ENCODE data around the gene CCDC177.

The CCDC177 gene

DNA sequence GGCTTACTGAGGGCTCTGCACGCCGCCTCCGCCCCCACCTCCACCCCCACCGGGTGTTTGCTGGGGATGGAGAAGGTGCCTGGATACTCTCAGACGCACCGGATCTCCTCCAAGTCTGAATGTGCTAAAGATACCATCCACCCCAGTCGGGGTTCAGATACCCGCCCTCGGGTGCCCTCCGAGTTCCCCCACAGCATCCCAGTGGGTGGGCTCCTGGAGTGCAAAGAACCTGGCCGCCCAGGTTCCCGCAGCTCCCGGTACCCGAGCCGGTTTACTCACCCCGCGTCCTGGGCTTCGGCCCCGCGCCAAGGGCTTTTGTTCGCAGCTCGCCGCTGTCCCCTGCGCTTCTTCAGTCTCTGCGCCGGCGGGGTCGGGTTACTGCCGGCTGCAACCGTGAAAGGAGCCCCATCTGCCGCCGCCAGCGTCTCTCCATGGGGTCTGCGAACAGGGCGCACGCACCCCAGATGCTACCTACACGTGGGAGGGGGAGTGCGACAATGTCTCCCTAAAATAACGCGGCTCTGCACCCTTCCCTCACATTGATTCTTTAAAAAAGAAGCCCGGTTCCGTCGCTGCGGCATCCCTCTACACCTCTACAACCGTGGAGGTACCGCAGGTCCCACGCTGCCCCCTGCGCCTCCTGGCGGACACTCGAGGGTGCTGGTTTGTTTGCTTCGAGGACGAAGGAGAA is at the start of gene CCDC177:
TSS of gene CCDC177 (minus strand) at position 609 of the 691 bp plus-strand sequence. CDS start 1,249 bp downstream, outside the sequence.
- DNase-seq = peak; percentile 68 to 70

DNA sequence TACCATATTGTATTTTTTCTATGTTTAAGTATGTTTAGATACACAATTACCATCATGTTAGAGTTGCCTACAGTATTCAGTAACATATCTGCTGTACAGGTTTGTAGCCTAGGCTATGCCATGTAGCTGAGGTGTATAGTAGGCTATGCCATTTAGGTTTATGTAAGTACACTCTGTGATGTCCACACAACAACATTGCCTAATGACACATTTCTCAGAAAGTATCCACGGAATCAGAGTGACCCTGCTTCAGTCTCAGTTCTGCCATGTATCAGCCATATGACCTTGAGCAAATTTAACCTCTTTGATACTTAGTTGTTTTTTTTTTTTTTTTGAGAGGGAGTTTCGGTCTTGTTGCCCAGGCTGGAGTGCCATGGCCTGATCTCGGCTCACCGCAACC is 49.5 kb upstream of the CCDC177 start:
- no peak for DNase-seq

DNA sequence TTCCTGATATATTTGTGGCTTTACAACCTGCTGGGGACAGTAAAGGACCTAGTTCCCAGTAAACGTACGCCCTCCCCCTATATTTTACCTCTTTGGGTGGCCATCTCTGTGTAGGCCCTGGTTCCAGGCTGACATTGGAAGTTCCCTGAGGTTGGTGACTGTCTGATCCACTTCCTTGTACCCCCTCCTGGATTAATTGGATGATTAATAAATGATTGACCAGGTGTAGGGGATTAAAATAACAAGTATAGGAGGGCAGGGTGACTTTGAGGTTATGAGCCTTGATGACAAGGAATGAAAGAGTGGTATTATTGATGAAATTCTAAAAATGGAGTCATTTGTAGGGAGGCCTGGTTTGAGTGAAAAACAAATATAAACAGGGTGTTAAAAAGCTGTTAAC is 46.3 kb upstream of the CCDC177 start:
- no peak for DNase-seq

DNA sequence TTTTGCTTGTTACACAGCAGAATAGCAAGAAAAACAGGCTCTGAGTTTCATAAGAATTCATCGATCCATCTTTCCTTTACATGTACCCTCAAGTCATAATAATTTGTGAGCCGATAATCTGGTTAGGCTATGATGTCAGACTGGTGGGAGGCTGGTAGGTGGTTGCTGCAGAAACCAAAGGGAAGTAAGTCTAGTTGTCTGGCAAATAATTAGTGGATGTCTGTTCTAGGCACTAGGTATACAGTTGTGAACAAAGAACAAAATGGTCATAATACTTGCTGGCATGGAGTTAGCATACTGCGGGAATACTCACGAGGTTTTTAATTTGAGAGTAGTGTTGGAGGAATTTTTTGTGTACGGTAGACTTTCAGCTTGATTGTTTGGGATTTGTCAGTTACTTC is 45.5 kb upstream of the CCDC177 start:
- peak in 1 of 2 donors; percentile 30 for DNase-seq

DNA sequence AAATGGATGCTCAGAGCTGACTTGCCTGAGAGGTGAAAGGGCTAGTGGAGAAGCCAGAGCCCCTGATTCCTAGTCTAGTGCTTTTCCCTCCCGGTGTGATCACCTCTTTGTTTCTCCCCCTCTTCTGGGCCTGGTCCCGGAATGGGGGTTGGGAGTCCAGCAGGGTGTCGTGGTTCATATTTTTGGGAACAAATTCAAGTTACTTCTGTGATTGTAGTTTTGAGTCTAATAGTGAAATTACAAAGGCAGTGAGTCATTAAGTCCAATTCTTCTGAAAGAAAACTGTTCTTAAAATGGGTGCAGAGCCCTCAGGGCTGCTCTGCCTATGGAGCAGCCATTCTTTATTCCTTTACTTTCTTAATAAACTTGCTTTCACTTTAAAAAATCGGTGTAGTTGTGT is 44.3 kb upstream of the CCDC177 start:
- peak in 1 of 2 donors; percentile 17 for DNase-seq

DNA sequence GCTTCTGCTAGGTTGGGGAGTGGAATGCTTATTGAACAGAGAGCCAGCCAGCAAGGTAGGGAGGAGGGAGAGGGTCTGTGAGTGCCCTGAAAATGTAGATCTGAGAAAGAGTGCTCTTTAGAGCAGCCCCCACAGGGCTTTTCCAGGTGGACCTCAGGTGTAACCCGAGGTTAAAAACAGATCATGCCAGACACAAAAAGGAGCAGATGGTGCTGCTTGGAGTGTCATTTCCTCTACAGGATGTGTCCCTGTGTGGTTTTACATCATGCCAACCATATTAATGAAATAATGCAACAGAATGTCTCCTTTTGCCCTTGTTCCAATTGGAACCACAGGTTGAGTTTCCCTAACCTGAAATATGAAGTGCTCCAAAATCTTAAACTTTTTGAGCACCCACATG is 43.1 kb upstream of the CCDC177 start:
- DNase-seq = peak in 1 of 2 donors; percentile 32

DNA sequence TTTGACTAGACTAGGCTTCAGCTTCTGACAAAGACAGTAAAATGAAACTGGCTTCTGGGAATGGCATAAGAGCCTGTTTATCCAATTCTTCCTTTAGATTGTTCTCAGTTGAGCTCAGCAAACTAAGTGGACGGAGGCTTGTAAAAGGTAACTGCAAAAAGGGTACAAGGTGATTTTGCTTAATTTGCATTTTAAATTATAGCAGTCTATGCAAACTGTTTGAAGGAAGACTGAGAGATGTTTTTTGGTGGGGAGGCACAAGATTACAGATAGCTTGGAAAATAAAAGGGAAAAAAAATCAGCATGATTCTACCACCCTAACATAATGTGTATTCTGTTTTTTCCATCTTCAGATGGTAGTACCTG is 41.7 kb upstream of the CCDC177 start:
- DNase-seq = no peak

DNA sequence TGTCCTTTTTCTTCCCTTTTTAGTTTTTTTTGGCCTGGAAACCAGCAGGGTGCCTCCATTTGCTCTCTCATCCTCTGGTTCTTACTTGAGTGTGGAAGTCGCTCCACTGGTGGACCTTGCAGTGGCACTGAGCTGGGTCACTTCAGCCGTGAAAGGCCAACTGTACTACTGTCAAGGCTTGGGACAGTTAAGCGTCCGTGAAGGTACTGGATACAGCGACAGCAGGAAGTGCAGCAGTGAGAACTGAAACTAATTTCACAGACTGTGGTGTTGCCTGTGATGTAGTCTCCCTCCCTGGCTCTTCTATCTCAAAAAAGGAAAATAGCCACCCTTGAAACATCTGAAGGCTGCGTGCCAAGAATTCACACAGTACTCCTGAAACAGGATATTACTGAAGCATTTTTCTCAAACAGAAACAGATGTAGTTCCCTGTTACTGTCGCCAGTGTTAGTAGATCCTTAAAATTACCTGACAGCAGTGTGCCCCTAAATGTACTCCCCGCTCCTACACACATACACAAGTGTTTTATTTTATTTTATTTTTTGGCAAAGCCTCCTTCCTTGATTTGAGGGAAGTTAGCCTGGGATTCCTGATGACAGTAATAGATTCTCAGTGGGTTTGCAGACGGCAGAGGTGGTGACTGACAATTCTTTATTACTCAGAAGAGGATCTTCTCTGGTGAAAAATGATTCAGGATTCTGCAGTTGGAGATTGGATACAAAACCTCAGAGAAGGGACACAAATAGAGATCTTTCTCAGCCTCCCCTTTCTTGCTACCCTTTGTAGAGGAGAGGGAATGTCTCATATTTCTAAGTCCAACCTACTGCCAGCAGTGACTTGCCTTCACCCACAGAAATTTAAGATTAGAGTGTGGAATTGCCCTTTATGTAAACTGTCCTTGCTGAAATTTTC is 41.1 kb upstream of the CCDC177 start:
- DNase-seq = peak; percentile 65 to 72

DNA sequence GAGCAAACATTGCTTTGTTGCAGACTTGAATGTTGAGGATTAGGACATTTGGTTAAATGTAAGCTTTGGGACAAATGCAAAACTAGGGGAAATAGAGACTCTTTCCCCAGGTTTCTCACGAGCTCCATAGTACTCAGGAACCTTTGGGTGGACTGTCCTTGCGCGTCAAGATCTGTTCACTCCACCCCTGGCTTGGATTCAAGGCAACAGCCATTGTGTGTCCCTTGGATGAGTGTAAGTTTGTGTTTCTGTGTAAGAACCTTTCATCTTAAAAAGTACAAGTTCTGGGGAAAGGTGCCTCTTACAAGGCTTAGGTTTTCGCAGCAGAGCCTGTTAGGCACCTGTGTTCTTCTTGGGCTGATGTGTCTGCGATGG is 40.4 kb upstream of the CCDC177 start:
- DNase-seq = peak in 1 of 2 donors; percentile 50

DNA sequence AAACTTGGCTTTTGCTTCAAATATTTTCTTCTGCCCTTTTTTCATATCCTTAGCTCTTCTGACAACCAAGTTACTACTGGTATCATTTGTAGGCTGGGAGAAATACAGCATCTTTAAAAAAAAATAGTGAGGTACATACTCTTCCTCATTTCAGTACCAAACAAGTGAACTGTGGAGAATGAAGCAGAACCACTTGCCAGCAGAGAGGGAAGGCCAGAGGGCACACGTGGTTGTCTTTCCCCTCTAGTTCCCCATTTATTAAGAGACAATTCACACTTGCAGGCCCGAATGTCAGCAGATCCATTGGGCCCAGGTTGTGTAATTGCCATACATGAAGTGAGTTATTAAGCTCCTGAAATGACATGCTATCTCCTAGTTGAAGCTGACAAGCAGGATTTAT is 39.9 kb upstream of the CCDC177 start:
- DNase-seq = peak; percentile 40 to 79

DNA sequence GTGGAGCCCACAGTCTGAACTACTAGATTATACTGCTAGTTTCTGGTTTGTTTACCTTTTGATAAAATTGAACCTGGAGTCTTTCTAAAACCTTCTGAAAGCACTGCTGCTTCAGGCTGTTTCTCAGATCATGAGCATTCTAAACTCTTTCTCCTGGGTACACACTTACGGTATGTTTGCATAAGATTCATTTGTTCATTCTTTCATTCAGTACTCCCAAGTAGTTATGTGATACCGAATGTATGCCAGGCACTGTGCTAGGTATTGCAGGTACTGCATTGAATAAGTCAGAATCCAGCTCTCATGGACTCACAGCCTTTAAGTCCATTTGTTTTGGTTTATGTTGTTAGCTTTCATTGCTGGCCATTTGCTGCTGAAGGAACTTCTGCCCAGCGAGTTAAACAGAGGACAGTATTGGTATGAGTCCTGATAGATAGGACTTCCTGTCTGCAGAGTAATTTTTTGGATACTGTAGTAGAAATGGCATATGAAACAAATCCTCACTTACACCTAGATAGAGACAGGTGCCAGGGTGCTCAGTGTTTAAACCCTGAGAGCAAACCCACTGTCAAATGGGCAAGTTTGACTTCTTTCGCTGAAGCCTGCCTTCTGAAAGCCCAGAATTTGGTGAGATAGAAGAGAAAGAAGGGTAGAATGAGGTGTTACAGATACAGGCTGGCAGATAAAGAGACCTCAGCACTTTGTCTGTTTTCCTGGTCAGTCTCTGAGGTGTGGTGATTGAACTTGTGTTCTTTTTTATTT is 38.8 kb upstream of the CCDC177 start:
- peak in 1 of 2 donors; percentile 15 for DNase-seq

DNA sequence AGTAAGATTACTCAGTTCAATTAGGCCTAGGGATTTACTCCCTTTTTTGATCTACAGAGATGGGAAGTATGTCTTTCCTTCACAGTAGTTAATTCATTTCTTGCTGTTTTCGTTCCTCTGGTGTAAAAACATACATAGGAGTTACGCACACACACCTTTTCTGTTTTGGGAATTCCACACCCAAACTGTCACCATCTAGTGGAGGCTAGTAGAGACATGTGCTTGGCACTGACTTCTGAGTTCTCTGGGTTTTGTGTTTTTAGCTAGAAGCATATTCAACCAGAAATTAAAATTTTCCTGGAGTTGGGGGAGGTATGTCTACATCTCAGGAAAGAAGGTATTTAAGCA is 38.1 kb upstream of the CCDC177 start:
- peak in 1 of 2 donors; percentile 47 for DNase-seq

DNA sequence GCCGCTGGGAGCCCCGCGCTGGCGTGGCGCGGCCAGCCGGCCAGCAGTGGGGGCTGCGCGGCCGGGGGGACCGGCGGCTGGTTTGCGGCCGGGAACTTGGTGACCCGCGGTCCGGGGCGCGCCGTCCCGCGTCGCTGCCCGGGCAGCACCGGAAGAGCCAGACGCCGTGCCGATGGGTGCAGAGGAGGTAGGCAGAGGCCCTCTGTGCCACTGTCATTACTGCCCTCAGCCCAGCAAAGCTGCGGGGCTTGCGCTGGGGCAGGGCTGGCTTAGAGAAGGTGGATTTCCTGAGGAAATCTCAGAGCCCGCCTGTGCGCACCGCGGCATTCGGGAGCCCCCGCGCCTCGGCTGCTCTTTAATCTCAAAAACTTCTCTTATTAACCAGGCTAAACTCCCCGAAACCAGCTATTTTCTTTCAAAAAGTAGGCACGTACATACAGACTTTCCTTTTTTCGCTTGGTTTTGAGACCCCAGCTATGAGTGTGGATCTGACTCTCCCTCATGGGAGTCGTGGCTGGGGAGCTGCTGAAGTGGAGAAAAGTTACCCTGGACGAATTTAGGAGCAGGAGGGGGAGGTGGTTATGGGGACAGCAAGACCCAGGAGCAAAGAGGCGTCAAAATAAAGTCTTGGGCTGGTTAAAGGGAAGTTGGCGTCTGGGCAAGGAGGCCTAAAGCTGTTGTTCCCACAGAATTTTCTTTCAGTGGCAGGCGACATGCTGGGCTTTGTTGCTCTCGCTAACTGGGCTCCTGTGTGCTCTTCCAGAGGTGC is 37.5 kb upstream of the CCDC177 start:
- peak; percentile 37 to 44 for DNase-seq

DNA sequence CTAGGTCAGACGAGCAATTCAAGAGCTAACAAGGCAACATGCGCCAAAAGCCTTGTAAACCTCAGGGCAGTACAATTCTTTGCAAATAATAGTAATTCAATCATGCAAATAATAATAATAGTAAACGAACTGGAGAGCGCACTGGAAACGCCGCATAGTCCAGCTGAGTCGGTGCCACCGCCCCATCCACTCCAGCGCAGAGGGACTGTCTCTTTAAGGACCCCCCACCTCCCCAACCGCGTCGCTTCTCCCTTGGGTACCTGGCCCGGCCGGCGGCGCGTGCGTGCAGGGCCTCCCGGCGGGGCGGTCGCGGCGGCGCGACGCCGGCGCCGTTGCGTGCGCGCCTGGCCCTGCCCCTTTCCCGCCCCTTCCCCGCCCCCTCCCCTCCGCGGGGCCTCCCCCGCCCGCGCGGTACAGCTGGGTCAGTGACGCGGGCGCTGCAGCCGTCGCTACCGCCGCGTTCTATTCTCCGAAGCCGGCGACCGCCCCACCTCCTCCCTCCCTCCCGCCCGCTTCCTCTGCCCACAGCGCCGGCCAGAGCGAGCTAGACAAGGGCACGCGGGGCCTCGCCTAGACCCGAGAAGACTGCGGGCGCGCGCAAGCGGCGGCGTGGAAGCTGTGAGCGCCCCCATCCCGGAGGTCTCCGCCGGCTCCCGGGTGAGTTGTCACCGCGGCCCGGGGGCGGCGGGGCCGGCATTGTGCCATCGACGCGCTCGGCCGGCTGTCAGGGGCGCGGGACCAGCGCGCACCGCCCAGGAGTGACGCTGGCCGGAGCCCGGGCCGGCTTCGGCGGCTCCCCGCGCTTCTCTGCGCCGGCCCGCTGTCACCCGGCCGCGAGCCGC is 36.7 kb upstream of the CCDC177 start, which contains the start of gene SUSD6:
TSS of gene SUSD6 (plus strand) at position 425 of the 842 bp plus-strand sequence. CDS start 46,997 bp downstream, outside the sequence.
- peak; percentile 90 to 91 for DNase-seq

DNA sequence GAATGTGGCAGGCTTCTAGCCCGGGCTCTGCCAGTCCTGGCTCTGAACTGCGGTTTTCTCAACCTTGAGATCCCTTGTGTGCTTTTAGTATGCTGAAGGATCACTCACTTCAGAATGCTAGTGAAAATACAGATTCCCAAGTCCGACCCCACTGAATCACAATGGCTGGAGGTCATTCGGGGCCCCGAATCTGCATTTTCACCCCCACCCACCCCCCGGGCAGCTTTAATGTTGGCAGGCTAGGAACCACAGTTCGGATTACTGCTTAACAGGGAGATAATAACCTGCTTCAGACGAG is 36.2 kb upstream of the CCDC177 start:
- DNase-seq = no peak

DNA sequence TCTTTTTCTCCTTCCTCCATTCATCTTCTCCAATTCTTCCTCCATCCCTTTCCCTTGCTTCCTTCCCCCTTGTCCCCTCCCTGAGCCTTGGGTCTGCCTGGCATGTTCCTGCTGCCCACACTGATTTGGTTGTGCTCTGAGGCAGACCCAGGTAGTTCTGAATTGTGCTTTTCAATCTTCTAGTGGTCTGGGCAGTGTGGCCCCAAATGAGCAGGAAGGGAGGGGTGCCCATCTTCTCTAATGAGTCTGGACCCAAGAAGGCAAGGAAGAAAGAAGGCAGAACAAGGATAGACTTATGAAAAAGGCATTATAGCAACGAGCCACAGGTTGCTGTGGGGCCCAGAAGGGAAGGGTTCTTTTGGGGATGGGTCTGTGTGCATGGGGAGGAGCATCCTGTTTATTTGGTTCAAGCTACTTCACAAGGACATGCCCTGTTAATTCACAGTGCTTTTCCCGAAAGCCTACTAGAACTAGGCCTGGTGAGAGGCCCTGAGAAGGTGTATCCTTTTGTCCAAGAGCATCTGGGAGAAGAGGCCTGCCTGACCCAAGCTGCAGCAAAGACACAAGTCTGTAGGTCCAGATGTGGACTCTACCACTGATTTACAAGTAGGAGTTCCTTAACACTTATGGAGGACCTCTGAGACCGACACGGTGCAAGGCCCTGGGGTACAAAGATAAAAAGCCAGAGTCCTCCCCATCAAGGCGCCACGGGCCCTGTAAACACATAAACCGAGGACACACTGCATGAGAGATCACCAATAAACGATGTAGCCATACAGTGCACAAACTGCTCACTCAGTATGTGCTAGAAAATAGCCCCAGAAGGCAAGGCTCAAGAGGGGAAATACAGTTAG is 35.6 kb upstream of the CCDC177 start:
- no peak for DNase-seq

DNA sequence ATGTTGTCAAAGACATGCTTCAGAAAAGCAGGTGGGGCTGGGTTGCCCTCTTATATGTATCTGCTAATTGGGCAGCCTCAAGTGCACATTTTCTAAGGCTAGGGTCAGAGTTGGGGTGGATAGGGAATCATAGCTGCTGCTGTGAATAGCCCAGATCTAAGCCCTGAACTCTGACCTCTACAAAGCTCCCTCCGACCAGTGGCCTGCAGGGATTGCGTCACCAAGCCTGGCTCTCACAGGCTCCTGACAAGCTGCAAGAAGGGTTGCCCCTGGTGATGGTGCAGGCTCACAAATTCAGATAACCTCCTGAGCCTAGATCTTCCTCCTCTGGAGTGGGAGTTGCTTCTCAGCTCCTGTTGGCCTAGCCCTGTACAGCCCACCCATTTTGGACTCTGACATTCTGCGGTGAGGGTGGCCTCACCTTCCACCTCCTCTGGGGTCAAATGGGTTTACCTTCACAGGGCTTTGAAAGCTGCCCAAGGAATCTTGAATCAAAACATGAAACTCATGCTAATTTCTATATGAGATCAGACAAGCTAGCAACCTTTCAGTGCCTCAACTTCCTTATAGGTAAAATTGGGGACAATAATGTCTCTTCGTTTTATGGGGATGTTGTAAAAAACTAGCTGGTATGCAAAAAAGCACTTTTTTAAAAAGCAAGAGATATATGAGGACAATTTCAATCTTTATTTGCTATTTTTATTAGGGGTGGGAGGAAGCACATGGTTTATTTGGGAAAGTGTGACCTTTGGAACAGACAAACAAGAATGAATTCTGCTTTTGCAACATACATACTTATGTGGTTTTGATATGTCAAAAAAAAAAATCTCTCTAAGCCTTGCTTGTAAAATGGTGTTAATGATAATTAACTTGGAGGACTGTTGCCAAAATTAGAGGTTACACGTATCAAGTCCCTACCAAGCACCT is 31.9 kb upstream of the CCDC177 start:
- DNase-seq = no peak

DNA sequence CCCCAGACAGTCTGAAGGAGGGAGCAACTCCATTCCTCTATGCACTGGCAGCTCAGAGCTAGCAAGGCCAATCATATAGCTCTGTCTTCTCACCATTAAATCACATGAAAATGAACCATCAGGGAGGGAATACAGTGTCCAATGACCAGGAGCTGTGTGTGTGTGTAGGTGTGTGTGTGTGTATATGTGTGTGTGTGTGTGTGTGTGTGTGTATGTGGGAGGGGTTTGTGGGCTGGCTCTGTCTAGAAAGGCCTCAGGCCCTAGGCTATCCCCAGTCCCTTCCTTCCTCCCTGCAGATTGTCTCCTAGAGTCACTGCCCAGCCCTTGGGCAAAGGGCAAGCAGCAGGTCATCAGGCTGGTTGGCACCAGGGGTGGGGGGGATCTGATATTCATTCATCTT is 31.1 kb upstream of the CCDC177 start:
- DNase-seq = no peak

DNA sequence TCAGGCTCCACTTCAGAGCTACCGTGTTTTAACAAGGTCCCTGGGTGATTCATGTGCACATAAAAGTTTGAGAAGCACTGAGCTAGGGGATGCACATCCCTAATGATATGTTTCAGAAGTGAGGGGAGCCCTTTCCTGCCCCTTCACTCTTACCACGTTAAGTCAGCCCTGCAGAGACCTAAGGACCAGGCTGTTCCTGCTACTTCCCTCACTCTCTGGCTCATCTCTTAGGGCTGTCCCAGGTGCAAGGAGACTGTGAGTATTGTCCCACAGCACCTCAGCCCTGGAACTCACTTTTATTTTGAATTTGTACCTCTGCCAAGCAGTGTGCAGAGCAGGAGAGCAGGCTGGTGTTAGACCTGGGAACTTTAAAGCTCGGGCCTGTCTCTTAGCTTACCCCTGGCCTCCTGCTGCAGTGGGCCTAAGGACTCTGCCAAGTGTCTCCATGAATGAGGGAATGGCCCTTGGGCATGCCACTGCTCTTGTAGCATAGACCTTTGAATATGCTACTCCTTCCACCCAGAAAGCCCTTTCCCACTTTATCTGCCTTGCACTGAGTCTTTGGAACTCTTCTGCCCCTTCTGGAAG is 25.7 kb upstream of the CCDC177 start:
- DNase-seq = no peak

Measured in CD4-positive, alpha-beta T cell treated with Interleukin-4 for 1 hour (primary cell).